Measurements from ENCODE around the gene EPHB2. TPM values are rescaled to one million over a fixed set of nuclear protein-coding genes. Genes with fewer than 3 reads are reported as not detected.

The EPHB2 gene
- polyA plus RNA-seq, 1 donor from 2014 or later, result 22.8 TPM

DNA sequence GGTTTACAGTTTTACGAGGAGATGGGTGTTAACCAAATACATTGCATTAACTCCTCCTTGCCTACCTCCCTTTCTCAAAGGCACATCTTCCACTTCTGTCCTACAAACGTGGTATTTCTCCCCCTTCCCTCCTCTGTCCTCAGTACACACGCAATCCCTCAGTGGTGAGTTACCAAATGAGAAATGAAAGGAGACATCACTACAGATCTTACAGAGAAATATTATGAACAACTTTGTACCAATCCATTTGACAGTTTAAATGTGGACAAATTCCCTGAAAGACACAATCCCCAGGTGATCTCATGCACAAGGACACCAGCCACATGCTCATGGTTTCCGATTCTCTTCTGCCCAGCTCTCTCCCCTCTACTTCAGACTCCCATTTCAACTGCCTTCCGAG is 255.7 kb downstream of the EPHB2 start:
- Histone ChIP-seq H3K4me2 (ENCODE audit: low read length) (no peak overlapping the region), H3F3A (ENCODE audit: insufficient read depth, low read length, poor library complexity, severe bottlenecking) (no peaks in the 10 kb centered on the region), H3K9me3 (ENCODE audit: low read length) (peaks cover 9% of the 10 kb centered on the region), H4K20me1 (ENCODE audit: insufficient read depth) (no peaks in the 10 kb centered on the region), H3K27me3 (ENCODE audit: insufficient read depth, low read depth, low read length) (no peaks in the 10 kb centered on the region), H3K79me2 (replicated peaks; ENCODE audit: insufficient read depth, low read length) (no peaks in the 10 kb centered on the region), H3K4me3 (ENCODE audit: low read length) (no peak overlapping the region), H3K9me2 (ENCODE audit: insufficient read depth, low read length) (no peaks in the 10 kb centered on the region), H2AFZ (ENCODE audit: low read depth, low read length) (no peak overlapping the region), H3K9ac (ENCODE audit: low read length) (no peak overlapping the region), H3K36me3 (ENCODE audit: insufficient read depth, low read length) (no peaks in the 10 kb centered on the region), H3K27ac (ENCODE audit: low read length) (no peak overlapping the region)
- TF ChIP-seq, protein P1, sequence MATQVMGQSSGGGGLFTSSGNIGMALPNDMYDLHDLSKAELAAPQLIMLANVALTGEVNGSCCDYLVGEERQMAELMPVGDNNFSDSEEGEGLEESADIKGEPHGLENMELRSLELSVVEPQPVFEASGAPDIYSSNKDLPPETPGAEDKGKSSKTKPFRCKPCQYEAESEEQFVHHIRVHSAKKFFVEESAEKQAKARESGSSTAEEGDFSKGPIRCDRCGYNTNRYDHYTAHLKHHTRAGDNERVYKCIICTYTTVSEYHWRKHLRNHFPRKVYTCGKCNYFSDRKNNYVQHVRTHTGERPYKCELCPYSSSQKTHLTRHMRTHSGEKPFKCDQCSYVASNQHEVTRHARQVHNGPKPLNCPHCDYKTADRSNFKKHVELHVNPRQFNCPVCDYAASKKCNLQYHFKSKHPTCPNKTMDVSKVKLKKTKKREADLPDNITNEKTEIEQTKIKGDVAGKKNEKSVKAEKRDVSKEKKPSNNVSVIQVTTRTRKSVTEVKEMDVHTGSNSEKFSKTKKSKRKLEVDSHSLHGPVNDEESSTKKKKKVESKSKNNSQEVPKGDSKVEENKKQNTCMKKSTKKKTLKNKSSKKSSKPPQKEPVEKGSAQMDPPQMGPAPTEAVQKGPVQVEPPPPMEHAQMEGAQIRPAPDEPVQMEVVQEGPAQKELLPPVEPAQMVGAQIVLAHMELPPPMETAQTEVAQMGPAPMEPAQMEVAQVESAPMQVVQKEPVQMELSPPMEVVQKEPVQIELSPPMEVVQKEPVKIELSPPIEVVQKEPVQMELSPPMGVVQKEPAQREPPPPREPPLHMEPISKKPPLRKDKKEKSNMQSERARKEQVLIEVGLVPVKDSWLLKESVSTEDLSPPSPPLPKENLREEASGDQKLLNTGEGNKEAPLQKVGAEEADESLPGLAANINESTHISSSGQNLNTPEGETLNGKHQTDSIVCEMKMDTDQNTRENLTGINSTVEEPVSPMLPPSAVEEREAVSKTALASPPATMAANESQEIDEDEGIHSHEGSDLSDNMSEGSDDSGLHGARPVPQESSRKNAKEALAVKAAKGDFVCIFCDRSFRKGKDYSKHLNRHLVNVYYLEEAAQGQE (IDR thresholded peaks at IDR 0.05; ENCODE audit: borderline replicate concordance), result no peak
- TF ChIP-seq TAF1 (IDR thresholded peaks at IDR 0.05; ENCODE audit: low read depth), result no peak

DNA sequence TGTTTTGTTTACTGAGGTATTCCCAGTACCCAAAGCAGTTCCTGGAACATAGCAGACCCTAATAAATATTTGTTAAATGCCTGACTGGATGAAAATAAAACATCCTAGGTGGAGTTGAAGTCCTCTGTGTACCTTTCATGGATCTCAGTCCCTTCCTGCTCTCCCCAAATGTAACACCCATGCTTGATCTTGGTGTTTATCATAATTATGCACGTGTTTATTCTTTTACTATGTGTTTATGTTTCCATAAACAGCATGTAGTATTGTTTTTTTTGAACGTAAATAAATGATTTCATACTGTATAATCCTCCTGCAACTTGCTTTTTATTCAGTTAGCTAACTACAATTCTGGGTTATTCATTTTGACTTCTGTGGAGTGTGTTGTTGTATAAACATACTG is 257.2 kb downstream of the EPHB2 start:
- H3K27me3 ChIP-seq (ENCODE audit: insufficient read depth, low read depth, low read length), result no peaks in the 10 kb centered on the region
- no peaks in the 10 kb centered on the region for H3K36me3 ChIP-seq (ENCODE audit: insufficient read depth, low read length)
- no peaks in the 10 kb centered on the region for H3K79me2 ChIP-seq (replicated peaks; ENCODE audit: insufficient read depth, low read length)
- no peak for TF ChIP-seq SMC3 (conservative IDR thresholded peaks at IDR 0.05; ENCODE audit: poor library complexity)
- TF ChIP-seq, protein P2, sequence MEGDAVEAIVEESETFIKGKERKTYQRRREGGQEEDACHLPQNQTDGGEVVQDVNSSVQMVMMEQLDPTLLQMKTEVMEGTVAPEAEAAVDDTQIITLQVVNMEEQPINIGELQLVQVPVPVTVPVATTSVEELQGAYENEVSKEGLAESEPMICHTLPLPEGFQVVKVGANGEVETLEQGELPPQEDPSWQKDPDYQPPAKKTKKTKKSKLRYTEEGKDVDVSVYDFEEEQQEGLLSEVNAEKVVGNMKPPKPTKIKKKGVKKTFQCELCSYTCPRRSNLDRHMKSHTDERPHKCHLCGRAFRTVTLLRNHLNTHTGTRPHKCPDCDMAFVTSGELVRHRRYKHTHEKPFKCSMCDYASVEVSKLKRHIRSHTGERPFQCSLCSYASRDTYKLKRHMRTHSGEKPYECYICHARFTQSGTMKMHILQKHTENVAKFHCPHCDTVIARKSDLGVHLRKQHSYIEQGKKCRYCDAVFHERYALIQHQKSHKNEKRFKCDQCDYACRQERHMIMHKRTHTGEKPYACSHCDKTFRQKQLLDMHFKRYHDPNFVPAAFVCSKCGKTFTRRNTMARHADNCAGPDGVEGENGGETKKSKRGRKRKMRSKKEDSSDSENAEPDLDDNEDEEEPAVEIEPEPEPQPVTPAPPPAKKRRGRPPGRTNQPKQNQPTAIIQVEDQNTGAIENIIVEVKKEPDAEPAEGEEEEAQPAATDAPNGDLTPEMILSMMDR (IDR thresholded peaks at IDR 0.05; ENCODE audit: poor library complexity, severe bottlenecking), result no peak
- no peak for TF ChIP-seq POLR2AphosphoS5 (IDR thresholded peaks at IDR 0.05)
- TF ChIP-seq, protein P1 (IDR thresholded peaks at IDR 0.05; ENCODE audit: borderline replicate concordance), result no peak
- TF ChIP-seq EZH2 (IDR thresholded peaks at IDR 0.05; ENCODE audit: borderline replicate concordance, insufficient read depth, low read length, poor library complexity, severe bottlenecking), result no peak
- TF ChIP-seq RAD21 (conservative IDR thresholded peaks at IDR 0.05), result no peak
- no peak for TF ChIP-seq TAF1 (IDR thresholded peaks at IDR 0.05; ENCODE audit: low read depth)
- TF ChIP-seq MXI1 (conservative IDR thresholded peaks at IDR 0.05; ENCODE audit: poor library complexity, severe bottlenecking), result no peak
- TF ChIP-seq EP300 (conservative IDR thresholded peaks at IDR 0.05; ENCODE audit: poor library complexity, severe bottlenecking), result no peak
- peaks cover 9% of the 10 kb centered on the region for H3K9me3 ChIP-seq (ENCODE audit: low read length)
- H4K20me1 ChIP-seq (ENCODE audit: insufficient read depth), result no peaks in the 10 kb centered on the region
- no peak overlapping the region for H3K27ac ChIP-seq (ENCODE audit: low read length)
- H2AFZ ChIP-seq (ENCODE audit: low read depth, low read length), result no peak overlapping the region
- H3F3A ChIP-seq (ENCODE audit: insufficient read depth, low read length, poor library complexity, severe bottlenecking), result no peaks in the 10 kb centered on the region
- no peak overlapping the region for H3K4me3 ChIP-seq (ENCODE audit: low read length)
- H3K9ac ChIP-seq (ENCODE audit: low read length), result no peak overlapping the region
- H3K9me2 ChIP-seq (ENCODE audit: insufficient read depth, low read length), result no peaks in the 10 kb centered on the region
- no peak overlapping the region for H3K4me2 ChIP-seq (ENCODE audit: low read length)
